Naive thymus-derived CD8-positive, alpha-beta T cell (primary cell): ENCODE data around the gene EPHB2. TPM values are rescaled to one million over a fixed set of nuclear protein-coding genes. Genes with fewer than 3 reads are reported as not detected.

ENCODE experiments used
- ATAC-seq, 2 donors: fragments of 150-1000 bp; cut with Tn5 transposase in 1 of 2; sonication (Bioruptor Pico), chemical (Tn5 transposase) in 1 of 2; 1 replicate in 1 of 2; 2 replicates in 1 of 2; pipeline ENCODE4 v1.10.0; 2021; ENCODE audit warnings: mild to moderate bottlenecking in 2 of 2, moderate library complexity in 2 of 2
- POLR2A ChIA-PET: fragments of 350-600 bp; sonication (Branson Sonifier 250); formaldehyde crosslinking; loops from one replicate; lab custom pipeline; 2021; ENCODE audit warnings: antibody characterized with exemption; lab: Charles Lee
- DNase-seq, 10 donors: peaks; one replicate each; pipeline versions ENCODE4 v3.0.0 to v3.0.0-alpha.2; 2020 to 2022
- H3K27ac Mint-ChIP-seq, 10 donors: one replicate each; pipeline ENCODE4 v1.8.0; 2020 to 2022; ENCODE audit warnings: mild to moderate bottlenecking in 10 of 10, mixed read lengths in 10 of 10, moderate library complexity in 4 of 10, inconsistent platforms in 1 of 10
- H3K27me3 Mint-ChIP-seq, 5 donors: one replicate each; pipeline ENCODE4 v1.8.0; 2021 to 2022; ENCODE audit warnings: mixed read lengths in 5 of 5
- H3K36me3 Mint-ChIP-seq, 3 donors: one replicate each; pipeline ENCODE4 v1.8.0; 2020 to 2022; ENCODE audit warnings: mixed read lengths in 3 of 3, mild to moderate bottlenecking in 2 of 3, inconsistent platforms in 1 of 3
- H3K4me1 Mint-ChIP-seq, 4 donors: one replicate each; pipeline ENCODE4 v1.8.0; 2021 to 2022; ENCODE audit warnings: mixed read lengths in 4 of 4
- H3K4me3 Mint-ChIP-seq, 10 donors: one replicate each; pipeline ENCODE4 v1.8.0; 2020 to 2022; ENCODE audit warnings: mild to moderate bottlenecking in 10 of 10, mixed read lengths in 10 of 10, moderate library complexity in 6 of 10, inconsistent platforms in 1 of 10
- H3K9me3 Mint-ChIP-seq, 9 donors: one replicate each; pipeline ENCODE4 v1.8.0; 2020 to 2022; ENCODE audit warnings: mixed read lengths in 9 of 9, mild to moderate bottlenecking in 3 of 9, inconsistent platforms in 1 of 9, moderate library complexity in 1 of 9
- polyA plus RNA-seq, 3 donors: library from polyadenylated mRNA; unstranded; fragments of 300-500 nt; fragmentation: Illumina TruSeq; gene quantifications; one replicate each; pipeline ENCODE4 v1.2.3, GENCODE V29; 2021
- total RNA-seq, 8 experiments: library from RNA in 2 of 8; stranded (reverse) in 2 of 8; gene quantifications; one replicate each; pipeline ENCODE4 v1.2.3 and lab custom pipeline; 2021 to 2026

Gene EPHB2
- total and polyA plus RNA-seq, 5 experiments from 2014 or later, result 0.21 to 0.25 TPM; not detected in 3

GRCh38 chr1:22854688-22855565 lies 144.3 kb downstream of the EPHB2 start:
- Mint-ChIP-seq H3K9me3 (no peaks in the 10 kb centered on the region), H3K4me3 (no peak overlapping the region), H3K27ac (no peak overlapping the region), H3K4me1 (peaks cover 0 to 2% (median 0%) of the 10 kb centered on the region in 4 donors), H3K36me3 (no peaks in the 10 kb centered on the region), H3K27me3 (peaks cover 0 to 8% (median 3%) of the 10 kb centered on the region in 5 donors)
- DNase-seq, result no peak
- POLR2A ChIA-PET, result no interaction called here
- ATAC-seq, result no peak

- peak overlapping the region in 1 of 10 donors; percentile 67 for H3K27ac Mint-ChIP-seq
- H3K4me1 Mint-ChIP-seq, result peaks cover 0 to 2% (median 0%) of the 10 kb centered on the region in 4 donors
- POLR2A ChIA-PET, result no interaction called here
- no peak for ATAC-seq
- no peaks in the 10 kb centered on the region for H3K36me3 Mint-ChIP-seq
- H3K27me3 Mint-ChIP-seq, result peaks cover 0 to 3% (median 3%) of the 10 kb centered on the region in 5 donors
- H3K4me3 Mint-ChIP-seq, result no peak overlapping the region
- DNase-seq, result no peak
- no peaks in the 10 kb centered on the region for H3K9me3 Mint-ChIP-seq
Measured at GRCh38 chr1:22855668-22856606, 145.3 kb downstream of the EPHB2 start.

- POLR2A ChIA-PET, result no interaction called here
- Mint-ChIP-seq H3K4me3 (no peak overlapping the region), H3K4me1 (peaks cover 0 to 2% (median 0%) of the 10 kb centered on the region in 4 donors), H3K27me3 (peaks cover 0 to 2% (median 0%) of the 10 kb centered on the region in 5 donors), H3K27ac (no peak overlapping the region), H3K36me3 (no peaks in the 10 kb centered on the region), H3K9me3 (no peaks in the 10 kb centered on the region)
- DNase-seq (no peak), ATAC-seq (no peak)
Measured at GRCh38 chr1:22857661-22858060, 147.0 kb downstream of the EPHB2 start.

- DNase-seq (no peak), ATAC-seq (no peak)
- POLR2A ChIA-PET, result no interaction called here
- Mint-ChIP-seq H3K36me3 (no peaks in the 10 kb centered on the region), H3K27ac (no peak overlapping the region), H3K9me3 (no peaks in the 10 kb centered on the region), H3K4me1 (no peaks in the 10 kb centered on the region), H3K27me3 (peaks cover 0 to 13% (median 5%) of the 10 kb centered on the region in 5 donors), H3K4me3 (no peak overlapping the region)
Measured at GRCh38 chr1:22860414-22860800, 149.8 kb downstream of the EPHB2 start.

GRCh38 chr1:22860883-22861385 lies 150.3 kb downstream of the EPHB2 start:
- POLR2A ChIA-PET, result no interaction called here
- Mint-ChIP-seq H3K36me3 (no peaks in the 10 kb centered on the region), H3K4me1 (no peaks in the 10 kb centered on the region), H3K27me3 (peaks cover 0 to 18% (median 10%) of the 10 kb centered on the region in 5 donors), H3K9me3 (no peaks in the 10 kb centered on the region), H3K27ac (no peak overlapping the region), H3K4me3 (no peak overlapping the region)
- DNase-seq, result no peak
- ATAC-seq, result no peak

GRCh38 chr1:22861764-22862440 lies 151.3 kb downstream of the EPHB2 start:
- no peak overlapping the region for H3K27ac Mint-ChIP-seq
- H3K27me3 Mint-ChIP-seq, result peaks cover 0 to 24% (median 15%) of the 10 kb centered on the region in 5 donors
- POLR2A ChIA-PET, result no interaction called here
- H3K36me3 Mint-ChIP-seq, result no peaks in the 10 kb centered on the region
- no peak overlapping the region for H3K4me3 Mint-ChIP-seq
- DNase-seq (no peak), ATAC-seq (no peak)
- H3K4me1 Mint-ChIP-seq, result no peaks in the 10 kb centered on the region
- H3K9me3 Mint-ChIP-seq, result peaks cover 0 to 1% (median 0%) of the 10 kb centered on the region in 9 donors

GRCh38 chr1:22862752-22863151 lies 152.1 kb downstream of the EPHB2 start:
- POLR2A ChIA-PET, result no interaction called here
- peak overlapping the region in 1 of 10 donors; percentile 61 for H3K27ac Mint-ChIP-seq
- H3K4me3 Mint-ChIP-seq, result no peak overlapping the region
- DNase-seq, result no peak
- H3K27me3 Mint-ChIP-seq, result peaks cover 2 to 24% (median 18%) of the 10 kb centered on the region in 5 donors
- no peaks in the 10 kb centered on the region for H3K4me1 Mint-ChIP-seq
- no peaks in the 10 kb centered on the region for H3K36me3 Mint-ChIP-seq
- peaks cover 0 to 5% (median 0%) of the 10 kb centered on the region in 9 donors for H3K9me3 Mint-ChIP-seq
- no peak for ATAC-seq

GRCh38 chr1:22863766-22864165 lies 153.1 kb downstream of the EPHB2 start:
- ATAC-seq, result no peak
- no peak for DNase-seq
- POLR2A ChIA-PET, result no interaction called here

GRCh38 chr1:22864886-22865285 lies 154.2 kb downstream of the EPHB2 start:
- Mint-ChIP-seq H3K27me3 (peaks cover 6 to 35% (median 26%) of the 10 kb centered on the region in 5 donors), H3K27ac (no peak overlapping the region), H3K9me3 (peaks cover 0 to 5% (median 0%) of the 10 kb centered on the region in 9 donors), H3K4me1 (no peaks in the 10 kb centered on the region), H3K4me3 (no peak overlapping the region), H3K36me3 (peaks cover 0 to 1% (median 0%) of the 10 kb centered on the region in 3 donors)
- POLR2A ChIA-PET, result no interaction called here
- DNase-seq (no peak), ATAC-seq (no peak)

More at GRCh38 chr1:22863766-22864165, 153.1 kb downstream of the EPHB2 start:
- no peak overlapping the region for H3K27ac Mint-ChIP-seq
- H3K27me3 Mint-ChIP-seq, result peaks cover 3 to 25% (median 21%) of the 10 kb centered on the region in 5 donors
- H3K36me3 Mint-ChIP-seq, result peaks cover 0 to 1% (median 0%) of the 10 kb centered on the region in 3 donors
- H3K4me3 Mint-ChIP-seq, result no peak overlapping the region
- no peaks in the 10 kb centered on the region for H3K4me1 Mint-ChIP-seq
- H3K9me3 Mint-ChIP-seq, result peaks cover 0 to 5% (median 0%) of the 10 kb centered on the region in 9 donors

GRCh38 chr1:22865736-22866135 lies 155.1 kb downstream of the EPHB2 start:
- POLR2A ChIA-PET, result no interaction called here
- Mint-ChIP-seq H3K36me3 (peaks cover 0 to 1% (median 0%) of the 10 kb centered on the region in 3 donors), H3K4me1 (no peaks in the 10 kb centered on the region), H3K9me3 (peaks cover 0 to 5% (median 0%) of the 10 kb centered on the region in 9 donors), H3K27ac (peak overlapping the region in 1 of 10 donors; percentile 76), H3K4me3 (no peak overlapping the region), H3K27me3 (peaks cover 6 to 35% (median 26%) of the 10 kb centered on the region in 5 donors)
- ATAC-seq, result no peak
- no peak for DNase-seq

- Mint-ChIP-seq H3K27me3 (peaks cover 6 to 35% (median 26%) of the 10 kb centered on the region in 5 donors), H3K27ac (peak overlapping the region in 1 of 10 donors; percentile 71), H3K9me3 (peaks cover 0 to 5% (median 0%) of the 10 kb centered on the region in 9 donors), H3K36me3 (peaks cover 0 to 1% (median 0%) of the 10 kb centered on the region in 3 donors), H3K4me3 (no peak overlapping the region), H3K4me1 (no peaks in the 10 kb centered on the region)
- no peak for DNase-seq
- POLR2A ChIA-PET, result no interaction called here
- no peak for ATAC-seq
Measured at GRCh38 chr1:22866868-22867267, 156.2 kb downstream of the EPHB2 start.

GRCh38 chr1:22868331-22868730 lies 157.7 kb downstream of the EPHB2 start:
- H3K4me3 Mint-ChIP-seq, result no peak overlapping the region
- peaks cover 0 to 1% (median 0%) of the 10 kb centered on the region in 3 donors for H3K36me3 Mint-ChIP-seq
- peaks cover 0 to 5% (median 0%) of the 10 kb centered on the region in 9 donors for H3K9me3 Mint-ChIP-seq
- no peak overlapping the region for H3K27ac Mint-ChIP-seq
- POLR2A ChIA-PET, result no interaction called here
- no peak for ATAC-seq
- H3K4me1 Mint-ChIP-seq, result no peaks in the 10 kb centered on the region
- peaks cover 6 to 35% (median 26%) of the 10 kb centered on the region in 5 donors for H3K27me3 Mint-ChIP-seq
- no peak for DNase-seq
